ENCODE data around the gene MACROD2.

DNA sequence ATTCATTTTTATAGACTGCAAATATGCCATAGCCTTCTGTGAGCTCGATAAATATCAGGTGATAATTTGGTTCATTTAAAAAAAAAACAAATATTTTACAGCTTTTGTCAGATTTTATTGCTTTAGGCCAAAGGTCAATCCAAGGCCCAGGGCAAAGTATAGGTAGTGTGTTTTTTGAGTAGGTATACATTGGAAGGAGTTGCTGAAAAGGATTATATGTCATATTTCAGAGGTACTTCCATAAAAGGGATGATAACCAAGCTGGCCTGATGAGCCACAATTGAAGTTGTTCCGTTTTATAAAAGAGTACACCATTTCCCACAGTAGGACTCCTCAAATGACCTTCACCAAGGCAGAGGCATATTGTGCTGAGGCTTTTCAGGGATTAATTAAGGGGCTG, 794.9 kb downstream of the MACROD2 start:
- TF ChIP-seq, protein P1, sequence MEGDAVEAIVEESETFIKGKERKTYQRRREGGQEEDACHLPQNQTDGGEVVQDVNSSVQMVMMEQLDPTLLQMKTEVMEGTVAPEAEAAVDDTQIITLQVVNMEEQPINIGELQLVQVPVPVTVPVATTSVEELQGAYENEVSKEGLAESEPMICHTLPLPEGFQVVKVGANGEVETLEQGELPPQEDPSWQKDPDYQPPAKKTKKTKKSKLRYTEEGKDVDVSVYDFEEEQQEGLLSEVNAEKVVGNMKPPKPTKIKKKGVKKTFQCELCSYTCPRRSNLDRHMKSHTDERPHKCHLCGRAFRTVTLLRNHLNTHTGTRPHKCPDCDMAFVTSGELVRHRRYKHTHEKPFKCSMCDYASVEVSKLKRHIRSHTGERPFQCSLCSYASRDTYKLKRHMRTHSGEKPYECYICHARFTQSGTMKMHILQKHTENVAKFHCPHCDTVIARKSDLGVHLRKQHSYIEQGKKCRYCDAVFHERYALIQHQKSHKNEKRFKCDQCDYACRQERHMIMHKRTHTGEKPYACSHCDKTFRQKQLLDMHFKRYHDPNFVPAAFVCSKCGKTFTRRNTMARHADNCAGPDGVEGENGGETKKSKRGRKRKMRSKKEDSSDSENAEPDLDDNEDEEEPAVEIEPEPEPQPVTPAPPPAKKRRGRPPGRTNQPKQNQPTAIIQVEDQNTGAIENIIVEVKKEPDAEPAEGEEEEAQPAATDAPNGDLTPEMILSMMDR (IDR thresholded peaks at IDR 0.05 in 2 of 3, conservative IDR thresholded peaks at IDR 0.05 in 1 of 3; ENCODE audit: borderline replicate concordance in 1 of 3, insufficient read depth in 1 of 3, low read depth in 2 of 3, low read length in 2 of 3) = no peak
- TF ChIP-seq TCF7L2 (IDR thresholded peaks at IDR 0.05; ENCODE audit: borderline replicate concordance, extremely low read depth, insufficient read depth, insufficient read length) (no peak), SIN3A (IDR thresholded peaks at IDR 0.05; ENCODE audit: low read depth) (no peak), EZH2 (IDR thresholded peaks at IDR 0.05) (no peak), CEBPB (IDR thresholded peaks at IDR 0.05; ENCODE audit: low read depth) (no peak), POLR2A (IDR thresholded peaks at IDR 0.05; ENCODE audit: borderline replicate concordance, extremely low read depth, insufficient read depth, insufficient read length) (no peak), FOSL1 (IDR thresholded peaks at IDR 0.05; ENCODE audit: low read depth) (no peak), RAD21 (IDR thresholded peaks at IDR 0.05; ENCODE audit: low read depth) (no peak), POLR2AphosphoS5 (IDR thresholded peaks at IDR 0.05; ENCODE audit: low read depth, low read length) (no peak), EZH2phosphoT487 (IDR thresholded peaks at IDR 0.05; ENCODE audit: borderline replicate concordance) (no peak), SP1 (IDR thresholded peaks at IDR 0.05; ENCODE audit: low read depth) (no peak)
- TF ChIP-seq, protein P2, sequence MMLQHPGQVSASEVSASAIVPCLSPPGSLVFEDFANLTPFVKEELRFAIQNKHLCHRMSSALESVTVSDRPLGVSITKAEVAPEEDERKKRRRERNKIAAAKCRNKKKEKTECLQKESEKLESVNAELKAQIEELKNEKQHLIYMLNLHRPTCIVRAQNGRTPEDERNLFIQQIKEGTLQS (IDR thresholded peaks at IDR 0.05) = no peak
- TF ChIP-seq, protein P3, sequence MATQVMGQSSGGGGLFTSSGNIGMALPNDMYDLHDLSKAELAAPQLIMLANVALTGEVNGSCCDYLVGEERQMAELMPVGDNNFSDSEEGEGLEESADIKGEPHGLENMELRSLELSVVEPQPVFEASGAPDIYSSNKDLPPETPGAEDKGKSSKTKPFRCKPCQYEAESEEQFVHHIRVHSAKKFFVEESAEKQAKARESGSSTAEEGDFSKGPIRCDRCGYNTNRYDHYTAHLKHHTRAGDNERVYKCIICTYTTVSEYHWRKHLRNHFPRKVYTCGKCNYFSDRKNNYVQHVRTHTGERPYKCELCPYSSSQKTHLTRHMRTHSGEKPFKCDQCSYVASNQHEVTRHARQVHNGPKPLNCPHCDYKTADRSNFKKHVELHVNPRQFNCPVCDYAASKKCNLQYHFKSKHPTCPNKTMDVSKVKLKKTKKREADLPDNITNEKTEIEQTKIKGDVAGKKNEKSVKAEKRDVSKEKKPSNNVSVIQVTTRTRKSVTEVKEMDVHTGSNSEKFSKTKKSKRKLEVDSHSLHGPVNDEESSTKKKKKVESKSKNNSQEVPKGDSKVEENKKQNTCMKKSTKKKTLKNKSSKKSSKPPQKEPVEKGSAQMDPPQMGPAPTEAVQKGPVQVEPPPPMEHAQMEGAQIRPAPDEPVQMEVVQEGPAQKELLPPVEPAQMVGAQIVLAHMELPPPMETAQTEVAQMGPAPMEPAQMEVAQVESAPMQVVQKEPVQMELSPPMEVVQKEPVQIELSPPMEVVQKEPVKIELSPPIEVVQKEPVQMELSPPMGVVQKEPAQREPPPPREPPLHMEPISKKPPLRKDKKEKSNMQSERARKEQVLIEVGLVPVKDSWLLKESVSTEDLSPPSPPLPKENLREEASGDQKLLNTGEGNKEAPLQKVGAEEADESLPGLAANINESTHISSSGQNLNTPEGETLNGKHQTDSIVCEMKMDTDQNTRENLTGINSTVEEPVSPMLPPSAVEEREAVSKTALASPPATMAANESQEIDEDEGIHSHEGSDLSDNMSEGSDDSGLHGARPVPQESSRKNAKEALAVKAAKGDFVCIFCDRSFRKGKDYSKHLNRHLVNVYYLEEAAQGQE (IDR thresholded peaks at IDR 0.05; ENCODE audit: low read depth) = no peak

Data from HCT116 (cell line).